Transverse colon (tissue), 4 donors: ENCODE data around the gene FAM120AOS. TPM values are rescaled to one million over a fixed set of nuclear protein-coding genes. Genes with fewer than 3 reads are reported as not detected.

Experiments used
- DNase-seq: peaks from one replicate; pipeline ENCODE4 v3.0.0-alpha.2; 2019
- H3K27ac ChIP-seq, 4 donors: fragments of 200-600 bp; sonication (generic); 2 replicates each; pipeline ENCODE4 v1.5.1; 2016 to 2018; ENCODE audit warnings: inconsistent platforms in 4 of 4
- H3K27me3 ChIP-seq: fragments of 200-600 bp; sonication (generic); 2 replicates; pipeline ENCODE4 v1.5.1; 2017; ENCODE audit warnings: inconsistent platforms
- H3K36me3 ChIP-seq, 4 donors: fragments of 200-600 bp; sonication (generic); 2 replicates each; pipeline ENCODE4 v1.5.1; 2017 to 2019; ENCODE audit warnings: inconsistent platforms in 4 of 4
- H3K4me1 ChIP-seq, 4 donors: fragments of 200-600 bp; sonication (generic); 2 replicates each; pipeline ENCODE4 v1.5.1; 2017 to 2020; ENCODE audit warnings: inconsistent platforms in 4 of 4
- H3K4me3 ChIP-seq, 4 donors: fragments of 200-600 bp; sonication (generic); 1 replicate in 1 of 4; 2 replicates in 3 of 4; pipeline versions ENCODE4 v1.5.1 to v1.6.1; 2017 to 2019; ENCODE audit warnings: inconsistent platforms in 4 of 4
- H3K9me3 ChIP-seq, 2 donors: fragments of 200-600 bp; sonication (generic); 2 replicates each; pipeline ENCODE4 v1.5.1; 2017 to 2019; ENCODE audit warnings: inconsistent platforms in 2 of 2
- EP300 ChIP-seq: sonication (generic); formaldehyde crosslinking; IDR thresholded peaks from one replicate; pipeline ENCODE4 v1.6.1; 2017; ENCODE audit warnings: antibody characterized with exemption, low read depth
- POLR2A ChIP-seq: fragments of 450-650 bp; IDR thresholded peaks from one replicate; pipeline ENCODE4 v1.6.1; 2016; ENCODE audit warnings: antibody characterized with exemption, mild to moderate bottlenecking, moderate library complexity
- POLR2AphosphoS5 ChIP-seq, 3 donors: sonication (generic); formaldehyde crosslinking; IDR thresholded peaks; one replicate each; pipeline ENCODE4 v1.6.1; 2016; ENCODE audit warnings: antibody characterized with exemption in 3 of 3
- WGBS, 2 donors: methylation state at CpG; one replicate each; pipeline ENCODE4 v1.1.5; 2018; ENCODE audit warnings: low coverage in 1 of 2; 5-methylcytosine and 5-hydroxymethylcytosine counted together
- in situ Hi-C, 4 donors: fragments of 200-750 bp; cut with MboI; loops; one replicate each; pipeline versions ENCODE4 v1.15.0 to v1.15.1; 2017; ENCODE audit warnings: low sequenced_read_pairs in 3 of 4, low pct_ligation_motif_present in 1 of 4, low pct_unique_long_range_greater_than_20kb in 1 of 4
- intact Hi-C: fragments of 100-400 bp; cut with DNase I; formaldehyde crosslinking; loops from one replicate; pipeline ENCODE4 v1.15.1; 2023; ENCODE audit warnings: low total_unique reads
- total RNA-seq, 4 donors: library from RNA; depleted of rRNA; stranded (reverse); fragments of >200 nt; gene quantifications; one replicate each; pipeline ENCODE4 v1.1.0, GENCODE V29; 2016
- TF ChIP-seq, protein P1 (sequence below), 5 experiments: fragments of 200-600 bp in 3 of 5; fragments of 450-650 bp in 2 of 5; sonication (generic) in 3 of 5; IDR thresholded peaks; 1 replicate in 2 of 5; 2 replicates in 3 of 5; pipeline ENCODE4 v1.5.1; 2016 to 2017; ENCODE audit warnings: antibody characterized with exemption in 5 of 5, inconsistent platforms in 3 of 5, mild to moderate bottlenecking in 2 of 5, moderate library complexity in 1 of 5

Gene FAM120AOS
- total RNA-seq, 4 donors from 2014 or later = 68.9 to 108 (median 86.4) TPM

DNA sequence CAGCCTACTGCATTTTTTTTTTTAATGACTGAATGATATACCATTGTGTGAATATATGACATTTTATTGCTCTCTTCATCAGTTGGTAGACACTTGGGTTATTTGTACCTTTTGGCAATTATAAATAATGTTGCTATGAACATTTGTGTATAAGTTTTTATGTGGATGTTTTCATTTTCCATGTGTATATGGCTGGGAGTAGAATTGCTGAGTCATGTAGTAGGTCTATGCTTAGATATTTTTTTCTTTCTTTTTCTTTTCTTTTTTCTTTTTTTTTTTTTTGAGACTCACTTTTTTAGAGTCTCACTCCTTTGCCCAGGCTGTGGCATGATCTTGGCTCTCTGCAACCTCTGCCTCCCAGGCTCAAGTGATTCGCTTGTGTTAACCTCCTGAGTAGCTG, 32.9 kb upstream of the FAM120AOS start:
- Histone ChIP-seq H3K27ac (no peak overlapping the region), H3K4me1 (peaks cover 0 to 4% (median 2%) of the 10 kb centered on the region in 4 donors), H3K36me3 (peaks cover 0 to 18% (median 0%) of the 10 kb centered on the region in 4 donors), H3K4me3 (no peak overlapping the region), H3K9me3 (no peaks in the 10 kb centered on the region), H3K27me3 (no peaks in the 10 kb centered on the region)
- no peak for DNase-seq
- intact Hi-C loops (no loop called here), in situ Hi-C loops (no loop called here)
- 94 to 100% methylated on average over 1 of the region's 1 CpG for WGBS, 2 donors
- TF ChIP-seq POLR2AphosphoS5 (IDR thresholded peaks at IDR 0.05) = no peak

DNA sequence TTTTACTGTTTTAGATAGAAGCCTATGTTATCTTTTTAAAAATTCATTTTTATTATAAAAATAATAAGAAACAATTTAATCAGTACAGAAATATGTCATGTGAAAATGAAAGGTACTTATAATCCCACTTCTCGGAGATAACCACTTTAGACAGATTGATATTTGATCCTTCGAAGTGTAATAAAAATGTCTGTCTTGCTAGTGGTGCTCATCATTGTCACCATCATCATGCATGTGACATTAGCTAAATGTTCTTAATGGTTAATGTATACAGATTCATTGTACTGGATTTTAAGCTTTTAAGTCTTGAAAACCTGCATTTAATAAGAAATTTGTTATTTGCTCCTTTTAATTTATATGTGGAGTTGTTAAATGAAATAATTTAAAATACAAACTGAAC, 30.1 kb upstream of the FAM120AOS start:
- H3K27me3 ChIP-seq = no peaks in the 10 kb centered on the region
- no peak for TF ChIP-seq POLR2A
- TF ChIP-seq, protein P1, sequence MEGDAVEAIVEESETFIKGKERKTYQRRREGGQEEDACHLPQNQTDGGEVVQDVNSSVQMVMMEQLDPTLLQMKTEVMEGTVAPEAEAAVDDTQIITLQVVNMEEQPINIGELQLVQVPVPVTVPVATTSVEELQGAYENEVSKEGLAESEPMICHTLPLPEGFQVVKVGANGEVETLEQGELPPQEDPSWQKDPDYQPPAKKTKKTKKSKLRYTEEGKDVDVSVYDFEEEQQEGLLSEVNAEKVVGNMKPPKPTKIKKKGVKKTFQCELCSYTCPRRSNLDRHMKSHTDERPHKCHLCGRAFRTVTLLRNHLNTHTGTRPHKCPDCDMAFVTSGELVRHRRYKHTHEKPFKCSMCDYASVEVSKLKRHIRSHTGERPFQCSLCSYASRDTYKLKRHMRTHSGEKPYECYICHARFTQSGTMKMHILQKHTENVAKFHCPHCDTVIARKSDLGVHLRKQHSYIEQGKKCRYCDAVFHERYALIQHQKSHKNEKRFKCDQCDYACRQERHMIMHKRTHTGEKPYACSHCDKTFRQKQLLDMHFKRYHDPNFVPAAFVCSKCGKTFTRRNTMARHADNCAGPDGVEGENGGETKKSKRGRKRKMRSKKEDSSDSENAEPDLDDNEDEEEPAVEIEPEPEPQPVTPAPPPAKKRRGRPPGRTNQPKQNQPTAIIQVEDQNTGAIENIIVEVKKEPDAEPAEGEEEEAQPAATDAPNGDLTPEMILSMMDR (IDR thresholded peaks at IDR 0.05) = no peak
- TF ChIP-seq EP300 = no peak
- no peak for TF ChIP-seq POLR2AphosphoS5 (IDR thresholded peaks at IDR 0.05)
- no peak for DNase-seq
- in situ Hi-C loops = no loop called here
- no peak overlapping the region for H3K4me3 ChIP-seq
- H3K9me3 ChIP-seq = no peaks in the 10 kb centered on the region
- intact Hi-C loops = no loop called here
- WGBS, 2 donors = 88 to 94% methylated on average over 2 of the region's 2 CpGs
- peaks cover 0 to 4% (median 2%) of the 10 kb centered on the region in 4 donors for H3K4me1 ChIP-seq
- H3K27ac ChIP-seq = no peak overlapping the region
- H3K36me3 ChIP-seq = peaks cover 0 to 18% (median 2%) of the 10 kb centered on the region in 4 donors

DNA sequence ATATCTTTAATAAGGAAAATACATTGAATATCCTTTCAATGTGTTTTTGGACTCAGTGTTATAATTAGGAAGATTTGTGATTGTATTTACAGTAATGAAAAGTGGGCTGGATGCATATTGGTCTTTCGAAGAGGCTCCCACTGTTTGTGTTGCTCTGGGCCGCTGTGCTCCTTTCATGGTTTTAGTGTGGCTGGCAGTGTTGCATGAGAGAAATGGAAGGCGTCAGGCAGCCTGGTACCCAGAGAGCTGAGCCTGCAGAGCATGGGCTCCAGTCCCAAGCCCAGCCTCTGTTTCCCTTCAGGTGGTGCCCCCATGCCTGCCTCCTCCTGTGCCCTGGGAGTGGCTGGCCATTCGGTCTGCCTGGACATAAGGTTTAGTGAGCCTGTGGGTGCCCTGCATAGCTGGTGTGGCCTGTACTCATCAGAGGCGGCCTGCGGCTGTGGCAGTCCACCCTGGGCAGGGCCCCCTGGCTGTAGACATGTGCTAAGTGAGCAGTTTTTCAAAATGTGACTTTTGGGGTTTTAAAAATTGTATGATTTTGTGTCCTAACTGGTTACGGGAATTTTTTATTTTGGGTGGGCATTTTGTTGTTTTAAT, 27.4 kb upstream of the FAM120AOS start:
- DNase-seq = no peak
- 90 to 96% methylated on average over 3 to 7 of the region's 7 CpGs for WGBS, 2 donors
- H3K27me3 ChIP-seq = no peaks in the 10 kb centered on the region
- TF ChIP-seq EP300 = no peak
- H3K4me3 ChIP-seq = no peak overlapping the region
- peaks cover 0 to 22% (median 17%) of the 10 kb centered on the region in 4 donors for H3K4me1 ChIP-seq
- H3K9me3 ChIP-seq = no peaks in the 10 kb centered on the region
- intact Hi-C loops = no loop called here
- in situ Hi-C loops = no loop called here
- H3K27ac ChIP-seq = no peak overlapping the region
- peaks cover 0 to 18% (median 2%) of the 10 kb centered on the region in 4 donors for H3K36me3 ChIP-seq

DNA sequence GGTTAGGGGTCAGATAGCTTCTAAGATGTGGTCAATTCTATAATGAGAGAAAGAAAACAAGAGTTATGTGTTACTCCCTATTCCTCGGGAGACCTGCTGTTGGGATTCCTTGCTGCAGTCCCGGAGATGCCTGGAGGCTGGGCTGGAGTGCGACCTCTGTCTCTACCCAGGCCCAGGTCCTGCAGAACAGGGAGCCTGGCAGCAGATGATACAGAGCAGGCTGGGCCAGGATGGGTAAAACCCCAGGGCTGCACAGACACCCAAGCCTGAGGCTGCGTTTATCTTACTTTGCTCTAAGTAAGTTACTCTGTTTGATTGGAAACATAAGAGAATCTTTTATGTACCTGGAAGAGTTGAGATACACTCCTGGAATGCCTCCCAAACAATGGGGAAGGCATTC, 26.9 kb upstream of the FAM120AOS start:
- TF ChIP-seq POLR2A = no peak
- DNase-seq = no peak
- Histone ChIP-seq H3K4me1 (peaks cover 0 to 27% (median 18%) of the 10 kb centered on the region in 4 donors), H3K27me3 (no peaks in the 10 kb centered on the region), H3K36me3 (peaks cover 0 to 14% (median 2%) of the 10 kb centered on the region in 4 donors), H3K9me3 (no peaks in the 10 kb centered on the region), H3K27ac (no peak overlapping the region), H3K4me3 (no peak overlapping the region)
- intact Hi-C loops (no loop called here), in situ Hi-C loops (no loop called here)
- 67 to 93% methylated on average over 1 to 4 of the region's 4 CpGs for WGBS, 2 donors

DNA sequence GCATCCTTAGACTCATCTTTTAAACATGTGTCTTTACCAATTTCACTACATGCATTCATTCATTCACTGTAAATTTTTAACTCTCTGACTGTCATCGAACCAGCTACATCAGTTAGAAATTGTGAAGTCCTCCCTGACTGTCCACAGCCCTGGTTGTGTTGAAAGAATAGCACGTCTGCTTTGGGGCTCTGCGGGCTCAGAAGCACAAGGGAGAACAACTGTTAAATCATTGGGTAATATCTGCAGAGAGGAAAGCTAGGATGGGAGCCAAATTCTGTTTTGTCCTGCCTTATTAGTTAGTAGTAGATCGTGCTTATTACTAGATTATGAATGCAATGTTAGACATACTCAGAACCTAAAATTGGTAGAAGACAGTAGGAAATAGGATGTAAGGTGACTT, 26.3 kb upstream of the FAM120AOS start:
- Histone ChIP-seq H3K27me3 (no peaks in the 10 kb centered on the region), H3K36me3 (peaks cover 0 to 12% (median 2%) of the 10 kb centered on the region in 4 donors), H3K4me1 (peaks cover 0 to 27% (median 18%) of the 10 kb centered on the region in 4 donors), H3K4me3 (no peak overlapping the region), H3K9me3 (no peaks in the 10 kb centered on the region), H3K27ac (no peak overlapping the region)
- no peak for TF ChIP-seq POLR2AphosphoS5 (IDR thresholded peaks at IDR 0.05)
- TF ChIP-seq POLR2A = no peak
- TF ChIP-seq, protein P1 (IDR thresholded peaks at IDR 0.05) = no peak
- no peak for DNase-seq
- in situ Hi-C loops = no loop called here
- 85 to 100% methylated on average over 2 to 4 of the region's 4 CpGs for WGBS, 2 donors
- intact Hi-C loops = no loop called here

DNA sequence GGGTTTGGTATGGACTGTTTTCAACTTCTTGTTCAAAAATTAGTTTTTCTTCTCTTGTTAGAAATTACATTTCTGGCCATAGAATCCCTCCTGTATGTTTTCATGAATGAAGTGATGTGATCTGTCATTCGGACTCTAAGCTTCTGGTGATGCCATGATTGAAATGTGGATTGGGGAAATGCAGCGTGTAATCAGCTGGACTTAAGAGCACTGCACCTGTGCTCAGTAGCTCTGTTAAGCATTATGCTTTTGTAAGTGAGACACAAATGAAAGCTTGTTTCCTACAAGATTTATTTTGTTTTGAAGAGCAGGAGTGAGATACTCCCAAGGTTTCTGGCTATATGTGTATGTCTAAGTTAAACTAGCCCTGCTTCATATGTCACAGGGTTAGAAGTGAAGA, 24.0 kb upstream of the FAM120AOS start:
- Histone ChIP-seq H3K27ac (peak overlapping the region; percentile 38 to 53 (median 47)), H3K9me3 (no peaks in the 10 kb centered on the region), H3K4me1 (peaks cover 0 to 29% (median 18%) of the 10 kb centered on the region in 4 donors), H3K27me3 (no peaks in the 10 kb centered on the region), H3K36me3 (peaks cover 0 to 9% (median 0%) of the 10 kb centered on the region in 4 donors), H3K4me3 (no peak overlapping the region)
- WGBS, 2 donors = 52 to 67% methylated on average over 2 of the region's 2 CpGs
- DNase-seq = no peak
- TF ChIP-seq EP300 = no peak
- no peak for TF ChIP-seq POLR2A
- TF ChIP-seq, protein P1 (IDR thresholded peaks at IDR 0.05) = no peak
- TF ChIP-seq POLR2AphosphoS5 (IDR thresholded peaks at IDR 0.05) = no peak
- in situ Hi-C loops (no loop called here), intact Hi-C loops (no loop called here)
